Activated CD4-positive, alpha-beta T cell treated with anti-CD3 and anti-CD28 coated beads, Interleukin-2, amount 50 U/mL, for 4 hours (primary cell): ENCODE data around the gene DPY19L2.
"Not testable (repeated sequence)": the region's sequence is repeated elsewhere in the genome, so short reads cannot be mapped to it uniquely, and the experiment has no call there.

Experiments
- DNase-seq, 2 experiments: peaks; one replicate each; pipeline ENCODE4 v3.0.0-alpha.2; 2020

DPY19L2 gene

DNA sequence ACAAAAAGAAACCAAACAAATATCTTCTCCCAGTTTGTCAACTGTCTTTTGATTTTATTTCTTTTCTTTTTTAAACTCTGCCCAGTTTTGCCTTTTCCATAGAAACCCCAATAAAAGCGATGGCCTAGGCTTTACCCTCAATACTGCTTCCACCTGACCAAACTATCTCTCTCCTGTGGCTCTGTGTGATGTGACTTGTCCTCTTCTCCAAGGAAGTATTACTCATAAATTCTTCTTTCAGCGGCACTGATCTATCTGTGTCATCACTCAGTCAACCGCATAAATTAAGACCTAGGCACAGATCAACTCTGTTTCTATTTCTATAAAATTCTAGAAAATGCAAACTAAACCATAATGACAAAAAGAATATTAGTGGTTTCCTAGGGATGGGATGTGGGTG is 9.8 kb downstream of the DPY19L2 start:
- not testable (repeated sequence) for DNase-seq

DNA sequence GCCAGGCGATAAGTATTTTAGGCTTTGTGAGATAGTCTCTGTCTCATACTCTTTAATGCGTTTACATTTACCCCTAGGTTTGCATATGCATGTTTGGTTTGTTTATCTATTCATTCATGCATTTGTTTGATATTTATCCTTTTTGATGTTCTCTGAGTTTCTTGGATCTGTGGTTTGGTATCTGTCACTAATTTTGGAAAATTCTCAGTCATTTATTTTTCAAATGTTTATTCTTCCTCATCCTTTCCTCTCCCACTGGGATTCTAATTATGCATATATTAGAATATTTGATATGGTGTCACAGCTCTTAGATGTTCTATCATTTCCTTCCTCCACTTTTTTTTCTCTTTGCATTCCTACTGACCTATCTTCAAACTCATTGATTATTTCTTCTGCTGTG is 11.9 kb downstream of the DPY19L2 start:
- not testable (repeated sequence) for DNase-seq

DNA sequence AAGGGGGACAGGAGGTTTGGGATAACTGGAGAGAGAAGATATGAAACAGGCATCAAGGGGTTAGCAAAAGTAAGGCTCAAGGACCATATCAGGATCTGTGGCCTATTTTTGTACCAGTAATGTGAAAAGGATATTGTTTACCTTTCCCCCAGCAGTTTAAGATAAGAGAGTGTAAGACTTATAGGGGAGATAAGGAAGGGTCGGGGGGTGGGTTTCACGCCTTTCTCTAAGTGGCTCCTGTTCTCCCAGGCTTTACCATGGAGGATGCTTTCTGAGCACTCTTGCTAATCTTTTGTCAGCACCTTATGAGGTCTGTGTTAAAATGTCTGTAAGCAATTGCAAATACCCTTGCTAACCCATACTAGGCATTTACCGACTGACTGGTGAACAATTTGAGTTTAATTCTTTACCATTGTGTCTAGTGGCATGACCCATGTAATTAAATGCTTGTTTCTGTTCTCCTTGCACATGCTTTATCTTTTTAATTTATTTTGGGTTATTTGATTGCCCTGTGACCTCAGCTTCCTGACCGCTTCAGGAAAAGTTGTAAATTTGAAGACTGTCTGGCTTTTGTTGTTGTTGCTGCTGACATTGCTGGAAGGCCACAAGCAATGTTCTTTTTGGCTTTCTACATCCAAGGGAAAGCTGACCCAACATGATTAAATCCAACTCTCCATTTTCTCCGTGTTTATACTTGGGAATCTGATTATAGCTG is 12.6 kb downstream of the DPY19L2 start:
- not testable (repeated sequence) for DNase-seq

DNA sequence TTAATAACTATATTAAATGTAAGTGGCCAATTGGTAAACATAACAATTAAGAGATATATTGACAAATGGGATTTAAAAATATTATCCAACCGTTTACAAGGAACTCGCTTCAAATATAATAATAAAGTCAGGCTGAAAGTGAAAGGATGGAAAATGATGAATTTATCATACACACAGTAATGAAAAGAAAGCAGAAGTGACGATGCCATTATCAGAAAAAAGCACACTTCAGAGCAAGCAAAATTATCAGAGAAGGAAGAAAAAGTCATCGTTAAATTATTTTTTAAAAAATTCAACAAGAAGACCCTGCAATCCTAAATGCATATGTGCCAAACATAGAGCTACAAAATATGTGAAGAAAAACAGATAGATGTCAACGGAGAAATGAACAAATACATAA is 13.8 kb downstream of the DPY19L2 start:
- not testable (repeated sequence) for DNase-seq

DNA sequence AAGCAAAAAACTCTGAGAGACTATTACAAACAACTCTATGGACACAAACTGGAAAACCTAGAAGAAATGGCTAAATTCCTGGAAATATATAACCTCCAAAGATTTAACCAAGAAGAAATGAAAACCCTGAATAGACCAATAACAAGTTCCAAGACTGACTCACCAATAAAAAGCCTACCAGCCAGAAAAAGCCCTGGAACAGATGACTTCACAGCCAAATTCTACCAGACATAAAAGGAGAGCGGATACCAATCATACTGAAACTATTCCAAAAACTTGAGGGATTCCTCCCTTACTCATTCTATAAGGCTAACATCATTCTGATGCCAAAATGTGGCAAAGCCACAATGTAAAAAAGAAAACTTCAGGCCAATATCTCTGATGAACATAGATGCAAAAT is 18.8 kb downstream of the DPY19L2 start:
- not testable (repeated sequence) for DNase-seq

DNA sequence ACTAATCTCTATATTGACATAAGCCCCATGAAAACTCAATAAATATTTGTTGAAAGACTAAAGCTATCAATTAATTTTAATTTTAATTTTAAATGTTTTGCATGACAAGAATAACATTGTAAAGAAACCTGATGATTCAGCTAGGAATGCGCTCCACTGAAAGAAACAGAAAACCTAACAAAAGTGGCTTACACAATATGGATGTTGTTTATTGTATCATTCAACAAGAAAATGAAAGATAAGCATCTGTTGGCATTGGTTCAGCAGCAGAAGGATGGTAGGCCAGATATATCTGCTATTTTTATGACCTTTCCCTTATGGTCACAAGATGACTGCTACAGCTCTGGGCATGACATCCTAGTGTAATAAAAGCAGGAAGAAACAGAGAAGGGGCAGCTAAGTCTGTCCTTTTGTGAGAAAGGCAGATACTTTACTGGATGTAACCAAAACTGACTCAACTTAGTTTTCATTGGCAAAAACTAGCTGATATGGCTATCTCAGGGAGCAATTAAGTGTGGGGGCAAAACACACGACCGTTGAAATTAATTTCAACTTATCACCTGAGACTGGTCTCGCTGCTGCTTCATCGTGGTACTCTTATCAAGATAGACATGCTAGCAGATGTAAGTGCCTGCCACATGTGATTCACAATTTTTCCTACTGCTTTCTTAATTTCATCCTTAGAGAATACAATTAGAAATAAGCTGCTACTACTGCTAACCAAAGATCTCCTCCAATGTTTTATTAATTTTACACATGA is 24.7 kb downstream of the DPY19L2 start:
- not testable (repeated sequence) for DNase-seq

DNA sequence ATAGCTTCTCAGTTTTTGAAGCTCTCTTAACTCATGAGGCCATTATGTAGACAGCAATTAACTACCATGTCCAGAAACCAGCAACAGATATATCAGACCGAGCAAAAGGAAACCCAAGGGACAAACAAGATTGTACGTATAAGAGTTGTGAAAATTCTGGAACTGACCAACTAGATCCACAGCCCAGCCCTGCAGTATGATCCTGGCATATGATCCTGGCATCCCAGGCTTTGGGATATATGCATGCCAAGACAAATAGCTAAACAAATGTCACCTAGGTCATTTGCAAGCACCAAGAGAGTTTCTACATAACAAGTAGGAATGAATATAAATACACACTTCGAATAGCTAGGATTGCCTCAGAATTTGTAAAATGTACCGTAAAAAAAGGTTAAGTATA is 44.0 kb downstream of the DPY19L2 start:
- DNase-seq = not testable (repeated sequence)

DNA sequence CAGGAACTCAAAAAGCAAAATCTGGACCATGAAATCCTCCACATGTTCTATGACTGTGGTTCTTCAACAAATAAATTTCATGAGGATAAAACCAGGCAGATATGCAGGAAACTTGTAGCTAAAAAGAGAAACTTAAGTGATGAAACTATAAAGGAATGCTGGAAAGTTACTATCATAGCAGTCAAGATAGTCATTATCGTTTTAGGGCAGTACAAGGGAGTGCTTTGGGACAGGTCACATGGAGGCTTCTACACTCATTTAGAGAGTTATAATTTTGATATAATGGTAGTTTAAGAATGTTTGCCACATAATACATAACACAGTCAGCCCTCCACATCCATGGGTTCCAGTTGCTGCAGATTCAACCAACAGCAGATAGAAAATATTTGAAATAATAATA is 52.7 kb downstream of the DPY19L2 start:
- DNase-seq = not testable (repeated sequence)

DNA sequence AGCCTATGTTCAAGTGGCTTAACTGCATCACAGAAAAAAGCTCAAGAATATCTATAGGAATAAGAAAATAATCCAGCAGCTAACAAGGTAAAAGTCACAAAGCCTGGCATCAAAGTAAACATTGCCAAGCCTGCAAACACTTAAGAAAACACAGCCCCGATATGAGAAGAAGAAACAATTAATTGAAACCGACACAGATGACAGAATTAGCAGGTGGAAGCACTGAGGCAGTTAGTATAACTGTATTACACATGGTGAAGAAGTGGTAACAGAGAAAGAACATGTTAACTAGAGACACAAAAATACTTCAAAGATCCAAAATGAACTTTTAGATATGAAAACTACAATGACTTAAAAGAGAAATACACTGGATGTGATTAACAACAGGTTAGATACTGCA is 57.0 kb downstream of the DPY19L2 start:
- DNase-seq = not testable (repeated sequence)

DNA sequence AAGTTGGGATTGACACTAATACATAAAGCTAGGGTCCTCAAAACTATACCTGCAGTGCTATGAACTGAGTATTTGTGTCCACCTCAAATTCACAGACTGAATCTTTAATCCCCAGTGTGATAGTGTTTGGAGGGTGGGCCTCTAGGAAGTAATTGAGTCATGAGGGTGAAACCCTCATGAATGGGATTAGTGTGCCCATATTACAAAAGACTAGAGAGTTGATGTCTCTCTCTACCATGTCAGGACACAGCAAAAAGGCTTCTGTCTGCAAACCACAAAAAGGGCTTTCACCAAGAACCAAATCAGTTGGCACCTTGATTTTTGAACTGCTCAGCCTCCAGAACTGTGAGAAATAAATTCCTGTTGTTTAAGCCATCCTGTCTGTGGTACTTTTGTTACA is 59.0 kb downstream of the DPY19L2 start:
- not testable (repeated sequence) for DNase-seq

DNA sequence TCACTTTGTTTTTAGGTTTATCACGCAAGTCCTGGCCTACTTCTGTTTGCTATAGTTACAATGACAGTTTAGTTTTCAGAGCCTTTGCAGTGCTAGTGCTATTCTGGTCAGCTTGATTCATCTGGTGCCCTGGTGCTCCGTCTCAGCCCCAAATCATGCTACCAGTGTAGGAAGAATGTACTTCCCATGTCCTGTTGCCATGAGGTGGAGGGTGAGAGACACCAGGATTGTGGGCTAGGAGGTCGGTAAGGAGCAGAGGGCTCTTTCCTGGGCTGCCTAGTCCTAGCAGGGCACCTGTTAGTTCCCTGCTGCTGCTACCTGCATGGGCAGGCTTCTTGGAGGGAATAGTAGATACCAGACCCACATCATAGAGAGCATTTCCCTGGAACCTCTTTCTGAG is 63.3 kb downstream of the DPY19L2 start:
- not testable (repeated sequence) for DNase-seq

DNA sequence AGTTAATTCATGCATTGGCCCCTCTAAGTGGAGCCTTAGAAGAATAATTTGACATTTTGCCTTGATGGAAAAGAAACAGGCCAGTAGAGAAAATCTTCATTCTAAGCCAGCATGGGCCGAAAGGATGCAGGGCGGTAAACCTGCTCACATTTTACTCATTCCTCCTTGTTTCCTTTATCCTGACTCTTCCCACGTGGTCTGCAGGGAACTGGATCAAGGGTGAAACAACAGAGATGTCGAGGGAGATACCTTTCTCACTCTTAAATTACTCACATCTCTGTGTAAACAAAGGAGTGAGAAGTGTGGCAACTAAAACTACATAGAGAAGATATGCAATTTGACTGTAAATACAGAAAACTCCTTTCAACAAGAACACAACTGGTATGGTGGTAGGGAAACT is 73.5 kb downstream of the DPY19L2 start:
- not testable (repeated sequence) for DNase-seq

DNA sequence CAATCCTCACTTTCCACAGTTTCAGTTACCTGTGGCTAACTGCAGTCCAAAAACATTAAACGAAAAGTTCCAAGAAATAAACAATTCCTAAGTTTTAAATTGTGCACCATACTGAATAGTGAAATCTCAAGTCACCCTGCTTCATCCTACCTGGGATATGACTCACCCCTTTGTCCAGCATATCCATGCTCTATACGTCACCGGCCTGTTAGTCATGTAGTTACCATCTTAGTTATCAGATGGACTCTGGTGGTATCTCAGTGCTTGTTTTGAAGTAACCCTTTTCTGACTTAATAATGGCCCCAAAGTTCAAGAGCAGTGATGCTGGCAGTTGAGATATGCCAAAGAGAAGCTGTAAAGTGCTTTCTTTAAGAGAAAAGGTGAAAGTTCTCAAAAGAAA is 83.9 kb downstream of the DPY19L2 start:
- DNase-seq = not testable (repeated sequence)

DNA sequence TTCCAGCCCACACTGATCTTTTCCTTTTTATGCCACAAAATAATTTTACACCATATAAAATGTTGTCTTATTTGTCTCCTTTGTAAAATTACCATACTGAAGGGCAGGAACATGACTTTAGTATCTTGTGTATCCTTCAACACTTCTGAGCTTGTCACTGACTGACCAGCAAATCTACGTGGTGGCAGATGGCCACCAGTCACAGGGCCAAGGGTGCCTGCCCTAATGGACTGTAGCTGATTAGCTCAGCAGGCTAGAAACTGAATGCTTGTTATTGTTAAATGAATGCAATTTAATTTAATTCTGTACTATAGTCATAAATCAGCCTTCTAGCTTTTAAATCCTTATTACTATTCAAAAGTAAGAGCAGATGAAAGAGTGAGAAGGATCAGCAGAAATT is 85.0 kb downstream of the DPY19L2 start:
- not testable (repeated sequence) for DNase-seq

DNA sequence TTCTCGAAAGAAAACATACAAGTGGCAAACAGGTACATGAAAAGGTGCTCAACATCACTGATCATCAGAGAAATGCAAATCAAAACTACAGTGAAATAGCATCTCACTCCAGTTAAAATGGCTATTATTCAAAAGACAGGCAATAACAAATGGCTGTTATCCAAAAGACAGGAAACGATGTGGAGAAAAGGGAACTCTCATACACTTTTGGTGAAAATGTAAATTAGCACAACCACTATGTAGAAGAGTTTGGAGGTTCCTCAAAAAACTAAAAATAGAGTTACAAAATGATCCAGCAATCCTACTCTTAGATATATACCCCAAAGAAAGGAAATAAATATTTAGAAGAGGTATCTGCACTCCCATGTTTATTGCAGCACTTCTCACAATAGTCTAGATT is 90.7 kb downstream of the DPY19L2 start:
- DNase-seq = not testable (repeated sequence)

DNA sequence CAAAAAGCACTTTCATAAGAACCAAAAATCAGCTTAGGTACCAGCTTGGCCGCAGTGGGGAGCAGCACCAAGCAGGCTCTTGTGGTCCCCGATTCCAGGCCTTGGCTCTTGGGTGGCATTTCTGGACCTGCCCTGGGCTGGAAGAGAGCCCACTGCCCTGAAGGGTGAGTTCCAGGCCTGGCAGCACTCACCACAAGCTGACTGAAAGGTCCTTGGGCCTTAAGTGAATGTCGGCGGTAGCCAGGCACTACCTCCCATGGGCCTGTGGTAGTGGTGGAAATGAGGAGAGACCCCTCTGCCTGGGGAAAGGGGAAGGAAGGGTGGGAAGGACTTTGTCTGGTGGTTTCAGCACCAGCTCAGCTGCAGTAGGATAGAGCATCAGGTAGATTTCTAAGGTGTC is 96.3 kb downstream of the DPY19L2 start:
- not testable (repeated sequence) for DNase-seq

DNA sequence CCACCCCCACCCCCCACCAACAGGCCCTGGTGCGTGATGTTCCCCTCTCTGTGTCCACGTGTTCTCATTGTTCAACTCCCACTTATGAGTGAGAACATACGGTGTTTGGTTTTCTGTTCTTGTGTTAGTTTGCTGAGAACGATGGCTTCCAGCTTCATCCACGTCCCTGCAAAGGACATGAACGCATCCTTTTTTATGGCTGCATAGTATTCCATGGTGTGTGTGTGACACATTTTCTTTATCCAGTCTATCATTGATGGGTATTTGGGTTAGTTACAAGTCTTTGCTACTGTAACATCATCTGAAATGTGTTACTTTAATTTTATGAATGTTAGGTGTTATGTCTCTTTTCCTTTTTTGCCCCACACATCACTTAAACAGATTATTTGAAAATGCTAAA is 109.8 kb downstream of the DPY19L2 start:
- DNase-seq = not testable (repeated sequence)

DNA sequence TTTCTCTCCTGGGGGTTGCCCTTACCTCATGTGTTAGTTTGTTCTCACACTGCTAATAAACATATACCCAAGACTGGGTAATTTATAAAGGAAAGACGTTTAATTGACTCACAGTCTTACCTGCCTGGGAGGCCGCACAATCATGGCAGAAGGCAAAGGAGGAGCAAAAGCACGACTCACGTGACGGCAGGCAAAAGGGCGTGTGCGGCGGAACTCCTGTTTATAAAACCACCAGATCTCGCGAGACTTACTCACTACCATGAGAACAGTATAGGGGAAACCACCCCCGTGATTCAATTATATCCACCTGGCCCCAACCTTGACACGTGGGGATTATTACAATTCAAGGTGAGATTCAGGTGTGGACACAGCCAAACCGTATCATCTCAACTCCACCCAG is 116.9 kb downstream of the DPY19L2 start:
- DNase-seq = not testable (repeated sequence)

DNA sequence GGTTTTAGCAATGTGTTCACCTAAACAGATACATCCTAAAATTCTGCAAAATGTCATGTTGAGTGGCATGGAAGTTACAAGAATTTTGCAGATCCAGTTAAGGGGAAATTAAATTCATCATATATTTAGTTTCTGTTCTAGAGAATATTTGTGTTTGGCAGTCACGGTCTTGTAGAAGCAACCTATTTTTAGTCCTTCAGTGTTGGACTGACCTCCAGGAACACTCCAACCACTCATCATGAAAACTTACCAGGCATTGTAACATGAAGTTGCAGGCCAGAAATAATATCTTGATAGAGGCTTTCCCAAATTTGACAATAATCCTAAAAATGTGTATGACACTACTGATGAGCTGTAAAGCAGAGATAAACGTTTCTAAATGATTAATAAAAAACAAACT is 119.3 kb downstream of the DPY19L2 start:
- not testable (repeated sequence) for DNase-seq

DNA sequence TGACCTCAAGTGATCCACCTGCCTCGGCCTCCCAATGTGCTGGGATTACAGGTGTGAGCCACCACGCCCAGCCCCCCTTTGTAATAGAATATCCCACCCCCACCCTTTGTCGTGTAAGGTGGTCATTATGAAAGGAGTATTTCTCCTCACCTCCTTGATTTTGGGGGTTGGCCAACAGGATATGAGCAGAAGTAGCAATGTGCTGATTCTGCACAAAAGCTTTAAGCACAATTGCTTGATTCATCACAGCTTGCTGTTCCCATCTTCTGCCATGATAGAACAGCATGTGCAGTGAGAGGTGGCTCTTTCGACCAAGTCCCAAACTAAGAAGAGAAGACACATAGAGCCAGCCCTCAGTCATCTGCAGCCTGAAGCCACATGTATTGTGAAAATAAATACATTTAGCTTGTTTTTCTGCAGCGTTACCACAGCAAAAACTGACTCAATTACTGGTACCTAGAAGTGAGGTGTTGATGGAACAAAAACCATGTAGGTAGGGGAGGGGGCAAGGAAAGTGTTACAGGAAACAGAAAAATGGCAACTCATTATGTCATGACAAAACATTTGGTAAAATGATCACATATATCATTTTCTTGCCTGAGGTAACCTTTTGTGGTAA is 122.9 kb downstream of the DPY19L2 start:
- DNase-seq = not testable (repeated sequence)

DNA sequence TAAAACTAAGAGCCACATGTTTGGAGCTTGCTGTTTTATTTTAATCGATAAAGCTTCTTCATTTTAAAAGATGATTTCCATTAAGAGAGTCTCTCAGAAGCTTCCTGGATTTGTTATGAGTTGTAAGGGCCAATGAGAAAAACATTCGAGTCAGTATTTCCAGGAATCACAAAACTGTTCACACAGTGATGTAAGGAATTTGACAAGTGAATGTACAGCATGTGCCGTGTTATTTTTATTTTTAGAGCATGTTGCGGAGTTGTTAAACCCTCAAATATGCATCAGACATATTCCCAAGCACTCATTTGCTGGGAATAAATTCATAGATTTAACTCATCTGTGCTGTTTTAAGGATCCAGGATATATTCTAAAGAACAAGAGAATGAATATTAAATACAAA is 129.6 kb downstream of the DPY19L2 start:
- not testable (repeated sequence) for DNase-seq

DNA sequence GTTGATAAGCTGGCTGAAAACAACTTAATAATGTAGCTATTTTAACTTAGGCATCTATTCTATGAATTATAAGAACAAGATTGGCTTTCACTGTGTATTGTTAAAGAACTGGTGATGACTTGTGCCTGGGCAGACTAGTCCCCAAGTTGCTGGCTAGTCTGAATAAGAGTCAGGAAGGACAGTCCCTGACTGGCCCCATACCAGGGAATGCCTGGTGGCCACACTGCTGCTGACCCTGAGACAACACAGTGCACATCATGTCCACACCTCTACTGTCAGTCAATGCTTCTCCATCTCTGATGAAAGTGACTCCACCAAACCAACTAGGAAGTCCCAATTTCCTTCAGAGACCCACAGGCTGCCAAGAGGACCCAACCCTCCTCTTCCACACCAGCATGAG is 130.5 kb downstream of the DPY19L2 start:
- not testable (repeated sequence) for DNase-seq

DNA sequence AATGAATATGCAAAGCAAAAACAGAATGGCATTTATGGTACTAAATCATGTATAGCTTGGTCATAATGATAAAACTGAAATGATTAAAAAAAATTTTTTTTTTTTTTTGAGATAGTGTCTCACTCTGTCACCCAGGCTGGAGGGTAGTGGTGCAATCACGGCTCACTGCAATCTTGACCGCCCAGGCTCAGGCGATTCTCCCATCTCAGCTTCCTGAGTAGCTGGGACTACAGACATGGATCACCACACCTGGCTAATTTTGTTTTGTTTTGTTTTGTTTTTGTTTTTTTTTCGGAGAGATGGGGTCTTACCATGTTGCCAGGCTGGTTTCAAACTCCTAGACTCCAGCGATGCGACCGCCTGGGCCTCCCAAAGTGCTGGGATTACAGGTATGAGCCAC is 138.7 kb downstream of the DPY19L2 start:
- DNase-seq = not testable (repeated sequence)

DNA sequence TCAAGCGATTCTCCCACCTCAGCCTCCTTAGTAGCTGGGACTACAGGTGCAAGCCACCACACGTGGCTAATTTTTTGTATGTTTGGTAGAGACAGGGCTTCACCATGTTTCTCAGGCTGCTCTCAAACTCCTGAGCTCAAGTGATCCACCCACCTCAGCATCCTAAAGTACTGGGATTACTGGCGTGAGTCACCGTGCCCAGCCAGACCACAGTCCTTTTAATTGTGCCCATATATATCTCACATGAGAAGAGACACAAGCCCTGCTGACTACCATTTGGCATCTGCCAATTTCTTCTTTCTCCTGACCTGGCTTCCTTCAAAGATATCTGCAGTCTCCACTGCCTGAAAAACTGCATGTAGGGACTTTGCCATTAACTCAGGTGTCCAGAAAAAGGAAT is 142.5 kb downstream of the DPY19L2 start:
- no peak for DNase-seq
